Ascending aorta (tissue), 2 donors: ENCODE results near the gene ARHGEF19. TPM values are rescaled to one million over a fixed set of nuclear protein-coding genes. Genes with fewer than 3 reads are reported as not detected.
A peak's percentile ranks its signal among the peaks of the same experiment; 100 is the strongest.

ENCODE experiments used
- DNase-seq, 2 donors: peaks; one replicate each; pipeline ENCODE4 v3.0.0-alpha.2; 2019; ENCODE audit warnings: low spot score in 2 of 2
- H3K27ac ChIP-seq, 2 donors: fragments of 200-600 bp; sonication (generic); one replicate each; pipeline ENCODE4 v1.5.1; 2016 to 2017; ENCODE audit warnings: mild to moderate bottlenecking in 1 of 2
- H3K27me3 ChIP-seq: fragments of 200-600 bp; sonication (generic); one replicate; pipeline ENCODE4 v1.5.1; 2017
- H3K36me3 ChIP-seq, 2 donors: fragments of 200-600 bp; sonication (generic); one replicate each; pipeline ENCODE4 v1.5.1; 2016
- H3K4me1 ChIP-seq, 2 donors: fragments of 200-600 bp; sonication (generic); one replicate each; pipeline ENCODE4 v1.5.1; 2016 to 2017; ENCODE audit warnings: mild to moderate bottlenecking in 1 of 2
- H3K4me3 ChIP-seq, 2 donors: fragments of 200-600 bp; sonication (generic); one replicate each; pipeline ENCODE4 v1.5.1; 2016 to 2017; ENCODE audit warnings: mild to moderate bottlenecking in 1 of 2
- H3K9me3 ChIP-seq, 2 donors: fragments of 200-600 bp; sonication (generic); one replicate each; pipeline ENCODE4 v1.5.1; 2016
- CTCF ChIP-seq, 3 experiments: fragments of 200-600 bp in 2 of 3; fragments of 450-650 bp in 1 of 3; sonication (generic) in 2 of 3; IDR thresholded peaks; one replicate each; pipeline ENCODE4 v1.5.1; 2016 to 2019; ENCODE audit warnings: antibody characterized with exemption in 3 of 3, mild to moderate bottlenecking in 1 of 3, moderate library complexity in 1 of 3
- intact Hi-C: fragments of 100-400 bp; cut with DNase I; formaldehyde crosslinking; loops from one replicate; pipeline ENCODE4 v1.15.1; 2023
- total RNA-seq: library from RNA; depleted of rRNA; stranded (reverse); fragments of >200 nt; gene quantifications from one replicate; pipeline ENCODE4 v1.1.0, GENCODE V29; 2016

Gene ARHGEF19
- total RNA-seq, 1 donor from 2014 or later, result 1.5 TPM

GRCh38 chr1:16236511-16237342 lies 24.3 kb upstream of the ARHGEF19 start, which contains the start of gene CPLANE2:
Gene CPLANE2, minus strand, starts transcription at chr1:16237183. Its CDS starts 441 bp downstream, at chr1:16236742.
- H3K4me1 ChIP-seq, result peaks cover 0 to 19% of the 10 kb centered on the region in 2 donors
- no peak for TF ChIP-seq CTCF (IDR thresholded peaks at IDR 0.05)
- intact Hi-C loops, result loop anchor here (1.0 to 2.0 kb wide), 3 partner anchors 13 to 30 kb away; no protein-coding TSS in a partner anchor
- H3K27ac ChIP-seq, result peak within 1 kb of the TSS; percentile 74 to 84
- no peaks in the 10 kb centered on the region for H3K27me3 ChIP-seq
- peak within 1 kb of the TSS; percentile 67 to 72 for H3K4me3 ChIP-seq
- no peaks in the 10 kb centered on the region for H3K9me3 ChIP-seq
- no peaks in the 10 kb centered on the region for H3K36me3 ChIP-seq
- peak; percentile 68 to 97 for DNase-seq

DNA sequence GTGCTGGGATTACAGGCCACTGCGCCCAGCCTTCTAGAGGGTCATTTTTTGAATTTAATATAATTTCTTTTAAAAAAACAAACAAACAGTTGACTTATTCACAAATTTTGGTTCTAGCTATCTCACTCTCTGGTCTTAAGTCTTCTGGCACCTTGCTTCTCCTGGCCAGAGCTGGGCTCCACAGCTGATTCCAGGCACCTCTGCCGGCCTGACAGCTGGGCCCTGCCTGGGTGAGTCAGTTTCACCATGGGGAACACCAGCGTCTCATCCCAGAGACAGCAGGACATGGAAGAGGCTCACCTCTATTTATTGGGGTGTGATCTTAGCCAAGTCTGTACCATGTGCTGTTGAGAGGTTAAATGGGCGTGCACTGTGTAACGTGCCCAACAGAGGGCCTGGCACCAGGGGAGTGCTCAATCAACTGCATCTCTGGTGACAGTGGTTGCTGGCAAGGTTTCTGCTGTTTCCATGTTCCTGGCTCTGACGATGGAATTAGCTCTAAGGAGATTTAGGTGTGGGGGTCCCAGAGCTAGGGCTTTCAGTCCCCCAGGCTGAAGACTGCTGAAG lies 23.6 kb upstream of the ARHGEF19 start:
- Histone ChIP-seq H3K4me3 (peak overlapping the region; percentile 67 to 72), H3K4me1 (peaks cover 0 to 19% of the 10 kb centered on the region in 2 donors), H3K36me3 (no peaks in the 10 kb centered on the region), H3K27me3 (no peaks in the 10 kb centered on the region), H3K9me3 (no peaks in the 10 kb centered on the region), H3K27ac (peak overlapping the region; percentile 74 to 84)
- intact Hi-C loops, result loop anchor here (2.0 kb wide), 1 partner anchor 19 kb away; no protein-coding TSS in a partner anchor
- TF ChIP-seq CTCF (IDR thresholded peaks at IDR 0.05), result peak in 2 of 3 experiments; percentile 9 to 14
- no peak for DNase-seq

DNA sequence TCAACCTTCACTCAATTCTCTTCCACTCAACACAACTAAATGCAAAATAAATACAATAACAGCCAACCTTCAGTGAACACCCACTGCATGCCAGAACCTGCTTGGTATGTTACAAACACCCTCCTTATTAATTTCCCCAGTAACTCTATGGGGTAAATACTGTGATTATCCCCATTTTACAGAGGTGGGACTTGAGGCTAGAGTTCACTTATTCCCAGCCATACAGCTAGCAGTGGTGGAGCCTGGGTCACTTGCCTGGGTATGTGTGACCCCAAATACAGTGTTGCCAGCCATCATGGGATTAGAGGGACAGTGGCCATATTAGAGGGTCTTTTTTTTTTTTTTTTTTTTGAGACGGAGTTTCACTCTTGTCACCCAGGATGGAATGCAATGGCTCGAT lies 22.9 kb upstream of the ARHGEF19 start:
- TF ChIP-seq CTCF (IDR thresholded peaks at IDR 0.05), result no peak
- Histone ChIP-seq H3K9me3 (no peaks in the 10 kb centered on the region), H3K27me3 (no peaks in the 10 kb centered on the region), H3K4me3 (no peak overlapping the region), H3K36me3 (no peaks in the 10 kb centered on the region), H3K4me1 (peaks cover 0 to 19% of the 10 kb centered on the region in 2 donors), H3K27ac (no peak overlapping the region)
- intact Hi-C loops, result no loop called here
- DNase-seq, result no peak

- Histone ChIP-seq H3K4me1 (peaks cover 0 to 19% of the 10 kb centered on the region in 2 donors), H3K36me3 (no peaks in the 10 kb centered on the region), H3K4me3 (no peak overlapping the region), H3K27me3 (no peaks in the 10 kb centered on the region), H3K9me3 (no peaks in the 10 kb centered on the region), H3K27ac (no peak overlapping the region)
- TF ChIP-seq CTCF (IDR thresholded peaks at IDR 0.05), result no peak
- no peak for DNase-seq
- intact Hi-C loops, result no loop called here
Observed at GRCh38 chr1:16233431-16233830, 21.0 kb upstream of the ARHGEF19 start.

DNA sequence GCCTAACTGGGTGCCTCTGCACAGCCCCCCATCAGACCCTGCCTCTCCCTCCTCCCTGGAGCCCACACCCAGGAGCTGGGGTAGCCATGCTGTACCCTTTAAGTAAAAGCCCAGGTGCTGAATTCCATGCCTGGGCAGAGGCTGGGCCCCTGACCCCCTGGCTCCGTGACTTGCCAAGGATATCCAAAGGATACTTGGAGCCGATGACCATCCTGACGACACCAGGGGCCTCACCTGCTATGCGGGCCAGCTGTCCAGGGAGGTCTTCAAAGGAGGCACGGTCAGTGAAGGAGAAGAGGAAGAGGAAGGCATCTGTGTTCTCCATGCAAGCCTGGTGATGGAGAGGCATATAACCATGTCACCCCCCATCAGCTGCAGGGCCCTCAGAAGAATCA lies 19.9 kb upstream of the ARHGEF19 start:
- H3K4me3 ChIP-seq, result no peak overlapping the region
- no peak for TF ChIP-seq CTCF (IDR thresholded peaks at IDR 0.05)
- H3K27me3 ChIP-seq, result peaks cover 5% of the 10 kb centered on the region
- no peak for DNase-seq
- H3K27ac ChIP-seq, result no peak overlapping the region
- H3K4me1 ChIP-seq, result peaks cover 0 to 11% of the 10 kb centered on the region in 2 donors
- intact Hi-C loops, result no loop called here
- H3K36me3 ChIP-seq, result no peaks in the 10 kb centered on the region
- H3K9me3 ChIP-seq, result no peaks in the 10 kb centered on the region
